IPS DF 6.9 (cell line): ENCODE results near the gene VPS26A.

Experiments used
- DNase-seq: peaks from one replicate; pipeline ENCODE4 v3.0.0-alpha.2; 2013; ENCODE audit warnings: low read depth, low spot score
- H3K27ac ChIP-seq: one replicate; pipeline ENCODE4 v1.5.1; 2013; ENCODE audit warnings: low read length, control low read depth
- H3K27me3 ChIP-seq: 2 replicates; pipeline ENCODE4 v1.6.1; 2013; ENCODE audit warnings: mild to moderate bottlenecking, low read length; ENCODE audit not compliant: control insufficient read depth, insufficient read depth
- H3K36me3 ChIP-seq: 2 replicates; pipeline ENCODE4 v1.6.1; 2013; ENCODE audit warnings: low read length; ENCODE audit not compliant: control insufficient read depth, insufficient read depth
- H3K4me1 ChIP-seq: 2 replicates; pipeline ENCODE4 v1.6.1; 2013; ENCODE audit warnings: low read length; ENCODE audit not compliant: control insufficient read depth, insufficient read depth
- H3K4me3 ChIP-seq: 2 replicates; pipeline ENCODE4 v1.5.1; 2013; ENCODE audit warnings: mild to moderate bottlenecking, low read length
- H3K9me3 ChIP-seq: 2 replicates; pipeline ENCODE4 v1.6.1; 2013; ENCODE audit warnings: low read length, inconsistent platforms; ENCODE audit not compliant: control insufficient read depth, insufficient read depth
- WGBS: extraction: QIAGEN DNeasy Blood & Tissue Kit; methylation state at CpG from one replicate; pipeline ENCODE4 v1.1.7; 2013; ENCODE audit warnings: mixed read lengths, missing lambda C conversion rate; ENCODE audit not compliant: insufficient read length, insufficient coverage; 5-methylcytosine and 5-hydroxymethylcytosine counted together

Gene VPS26A

DNA sequence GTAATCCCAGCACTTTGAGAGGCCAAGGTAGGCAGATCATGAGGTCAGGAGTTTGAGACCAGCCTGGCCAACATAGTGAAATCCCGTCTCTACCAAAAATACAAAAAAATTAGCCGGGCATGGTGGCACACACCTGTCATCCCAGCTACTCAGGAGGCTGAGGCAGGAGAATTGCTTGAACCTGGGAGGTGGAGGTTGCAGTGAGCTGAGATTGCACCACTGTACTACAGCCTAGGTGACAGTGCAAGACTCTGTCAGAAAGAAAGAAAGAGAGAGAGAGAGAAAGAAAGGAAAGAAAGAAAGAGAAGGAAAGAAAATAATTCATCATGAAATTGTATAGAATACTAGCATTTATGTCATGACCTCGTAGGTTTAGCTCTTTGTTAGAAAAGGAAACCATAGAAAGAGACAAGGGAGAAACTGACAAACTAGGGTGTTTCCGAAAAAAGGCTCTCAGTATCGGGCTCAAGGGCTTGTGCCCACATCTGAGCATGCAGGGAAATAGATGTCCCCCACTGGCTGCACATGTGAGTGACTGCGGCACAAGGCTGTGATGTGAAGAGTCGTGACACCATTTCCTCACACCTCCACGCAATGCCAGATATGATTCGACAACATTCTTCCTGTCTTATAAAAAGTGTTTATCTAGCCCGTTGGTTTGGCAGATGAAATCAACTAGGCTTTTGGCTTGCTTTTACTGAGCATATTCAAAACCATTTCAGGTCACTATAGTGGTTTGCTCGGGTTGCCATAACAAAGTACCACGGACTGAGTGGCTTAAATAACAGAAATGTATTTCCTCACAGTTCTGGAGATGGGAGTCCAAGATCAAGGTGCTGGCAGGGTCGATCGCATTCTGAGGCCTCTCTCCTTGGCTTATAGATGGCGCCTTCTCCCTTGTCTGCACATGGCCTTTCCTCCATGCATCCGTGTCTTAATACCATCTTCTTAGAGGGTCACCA, 34.1 kb upstream of the VPS26A start:
- no peaks in the 10 kb centered on the region for H3K36me3 ChIP-seq
- peaks cover 3% of the 10 kb centered on the region; the same call in 1 of the 2 replicates for H3K4me1 ChIP-seq
- no CpG with 5 or more reads among the region's 16 CpGs for WGBS
- no peak overlapping the region for H3K27ac ChIP-seq
- no peak overlapping the region for H3K4me3 ChIP-seq
- no peaks in the 10 kb centered on the region for H3K27me3 ChIP-seq
- no peak for DNase-seq
- H3K9me3 ChIP-seq: no peaks in the 10 kb centered on the region

DNA sequence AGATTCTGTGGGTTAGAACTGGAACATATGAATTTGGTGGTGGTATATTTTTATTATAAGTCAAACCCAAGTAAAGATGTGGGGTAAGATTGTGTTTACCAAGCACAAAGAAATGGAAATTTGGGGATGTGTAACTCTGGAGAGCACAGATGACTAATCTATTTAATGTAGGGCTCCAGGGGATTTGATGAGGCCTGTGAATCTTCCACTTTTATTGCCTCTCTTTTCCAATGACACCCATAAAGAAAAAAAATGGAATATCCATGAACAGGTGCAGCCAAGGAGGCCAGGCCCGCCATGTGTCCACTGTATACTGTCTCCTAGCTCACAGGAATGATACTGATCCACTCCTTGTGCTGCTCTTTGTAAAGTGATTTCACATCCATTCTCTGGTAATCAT, 33.3 kb upstream of the VPS26A start:
- Histone ChIP-seq H3K4me1 (peaks cover 3% of the 10 kb centered on the region; the same call in 1 of the 2 replicates), H3K4me3 (no peak overlapping the region)
- no peak for DNase-seq

DNA sequence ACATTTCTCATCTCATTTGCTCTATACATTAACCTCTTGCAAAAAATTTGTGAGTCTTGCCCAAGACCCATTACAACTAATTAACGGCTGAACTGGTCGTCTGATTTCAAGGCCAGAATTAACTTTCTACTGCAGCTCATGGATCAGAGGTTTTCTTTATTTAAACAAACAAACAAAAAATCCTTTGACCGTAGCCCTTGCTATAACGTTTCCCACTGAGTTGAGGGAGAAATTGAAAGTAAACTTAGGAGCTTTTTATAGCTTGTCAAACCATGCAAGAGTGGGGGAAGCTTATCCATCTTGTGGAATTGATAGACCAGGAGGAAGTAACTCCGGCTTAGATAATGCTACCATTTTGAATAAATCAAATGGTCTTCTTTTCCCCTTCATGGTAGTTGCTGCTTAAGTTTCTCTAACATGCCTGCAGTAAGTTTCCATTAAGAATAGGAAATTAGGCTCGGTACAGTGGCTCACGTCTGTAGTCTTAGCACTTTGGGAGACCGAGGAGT, 32.8 kb upstream of the VPS26A start:
- no CpG with 5 or more reads among the region's 8 CpGs for WGBS
- no peaks in the 10 kb centered on the region for H3K36me3 ChIP-seq
- no peaks in the 10 kb centered on the region for H3K9me3 ChIP-seq
- H3K27me3 ChIP-seq: no peaks in the 10 kb centered on the region
- peaks cover under 1% of the 10 kb centered on the region; the same call in 1 of the 2 replicates for H3K4me1 ChIP-seq
- H3K4me3 ChIP-seq: no peak overlapping the region
- H3K27ac ChIP-seq: no peak overlapping the region
- no peak for DNase-seq

More for the DNA sequence above, 33.3 kb upstream of the VPS26A start:
- Histone ChIP-seq H3K9me3 (no peaks in the 10 kb centered on the region), H3K27me3 (no peaks in the 10 kb centered on the region), H3K27ac (no peak overlapping the region), H3K36me3 (no peaks in the 10 kb centered on the region)
- WGBS: no CpG with 5 or more reads among the region's 1 CpG

DNA sequence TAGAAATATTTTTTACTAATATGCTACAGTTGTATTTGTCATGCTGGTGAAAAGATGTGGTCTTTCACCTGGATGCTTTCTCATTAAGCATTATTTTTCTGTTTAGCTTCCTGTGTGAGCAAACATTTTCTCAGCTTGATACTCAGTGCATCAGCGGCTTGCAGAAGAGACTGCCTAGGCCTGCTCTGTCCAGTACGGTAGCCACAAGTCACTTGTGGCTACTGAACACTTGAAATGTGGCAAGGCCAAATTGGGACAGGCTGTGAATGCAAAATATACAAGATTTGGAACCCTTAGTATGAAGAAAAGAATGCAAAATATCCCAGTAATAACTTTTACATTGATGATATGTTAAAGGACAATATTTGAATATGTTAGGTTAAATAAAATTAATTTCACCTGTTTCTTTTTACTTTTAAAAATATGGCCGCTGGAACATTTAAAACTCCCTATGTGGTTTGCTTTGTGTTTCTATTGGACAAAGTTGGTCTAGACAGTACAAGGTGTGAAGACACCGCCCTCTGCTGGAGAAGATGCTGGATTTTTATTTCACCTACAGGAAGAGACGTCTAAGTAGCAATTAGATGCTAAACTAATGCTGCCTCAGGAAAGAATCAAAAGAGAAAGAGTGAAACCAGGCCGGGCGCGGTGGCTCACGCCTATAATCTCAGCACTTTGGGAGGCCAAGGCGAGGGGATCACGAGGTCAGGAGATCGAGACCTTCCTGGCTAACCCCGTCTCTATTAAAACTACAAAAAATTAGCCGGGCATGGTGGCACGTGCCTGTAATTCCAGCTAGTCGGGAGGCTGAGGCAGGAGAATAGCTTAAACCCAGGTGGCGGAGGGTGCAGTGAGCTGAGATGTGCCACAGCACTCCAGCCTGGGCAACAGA, 30.8 kb upstream of the VPS26A start:
- peak; percentile 64 for DNase-seq
- no peaks in the 10 kb centered on the region for H3K4me1 ChIP-seq
- no CpG with 5 or more reads among the region's 17 CpGs for WGBS
- no peaks in the 10 kb centered on the region for H3K9me3 ChIP-seq
- no peaks in the 10 kb centered on the region for H3K27me3 ChIP-seq
- no peaks in the 10 kb centered on the region for H3K36me3 ChIP-seq
- H3K4me3 ChIP-seq: no peak overlapping the region
- no peak overlapping the region for H3K27ac ChIP-seq

DNA sequence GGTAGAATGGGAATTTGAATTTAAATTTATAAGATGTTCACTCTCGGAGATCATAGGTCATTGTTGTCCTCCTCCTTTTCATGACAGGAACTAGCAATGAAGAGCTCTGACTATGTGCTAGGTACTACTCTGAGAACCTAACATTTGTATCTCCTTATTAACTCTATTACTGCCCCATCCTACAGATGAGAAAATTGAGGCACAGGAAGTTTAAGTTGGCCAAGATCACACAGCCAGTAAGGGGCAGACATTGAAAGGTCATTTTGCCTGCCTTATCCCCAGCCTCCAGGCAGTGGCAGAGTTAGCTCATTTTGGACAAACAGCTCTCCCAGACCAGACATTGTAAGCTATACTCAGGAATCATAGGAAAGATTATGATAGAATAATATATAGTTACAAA, 30.0 kb upstream of the VPS26A start:
- H3K4me3 ChIP-seq: no peak overlapping the region
- no peak for DNase-seq
- no peaks in the 10 kb centered on the region for H3K36me3 ChIP-seq
- H3K9me3 ChIP-seq: no peaks in the 10 kb centered on the region
- no peaks in the 10 kb centered on the region for H3K27me3 ChIP-seq
- no CpG with 5 or more reads among the region's 1 CpG for WGBS
- H3K27ac ChIP-seq: no peak overlapping the region
- H3K4me1 ChIP-seq: no peaks in the 10 kb centered on the region

DNA sequence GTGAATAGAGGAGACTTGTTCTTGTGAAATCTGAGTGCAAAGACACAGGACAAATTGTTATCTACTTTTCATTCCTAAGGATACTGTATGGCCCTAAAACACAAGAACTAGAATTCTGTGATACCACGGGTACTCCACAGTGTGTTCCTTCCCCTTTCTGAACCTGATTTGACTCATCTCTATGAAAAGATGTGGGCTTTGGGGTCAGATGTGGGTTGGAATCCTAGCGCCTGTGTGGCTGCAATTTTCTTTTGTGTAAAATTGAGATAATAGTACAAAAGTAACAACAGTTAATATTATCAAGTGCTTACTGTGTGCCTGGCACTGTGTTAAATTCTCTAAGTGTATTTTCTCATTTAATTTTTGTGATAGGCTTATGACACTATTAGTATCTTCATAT, 27.9 kb upstream of the VPS26A start:
- no peak for DNase-seq
- Histone ChIP-seq H3K4me3 (no peak overlapping the region), H3K27ac (no peak overlapping the region), H3K4me1 (peaks cover 4% of the 10 kb centered on the region; the same call in 1 of the 2 replicates), H3K9me3 (no peaks in the 10 kb centered on the region), H3K27me3 (no peaks in the 10 kb centered on the region), H3K36me3 (no peaks in the 10 kb centered on the region)
- no CpG with 5 or more reads among the region's 2 CpGs for WGBS

DNA sequence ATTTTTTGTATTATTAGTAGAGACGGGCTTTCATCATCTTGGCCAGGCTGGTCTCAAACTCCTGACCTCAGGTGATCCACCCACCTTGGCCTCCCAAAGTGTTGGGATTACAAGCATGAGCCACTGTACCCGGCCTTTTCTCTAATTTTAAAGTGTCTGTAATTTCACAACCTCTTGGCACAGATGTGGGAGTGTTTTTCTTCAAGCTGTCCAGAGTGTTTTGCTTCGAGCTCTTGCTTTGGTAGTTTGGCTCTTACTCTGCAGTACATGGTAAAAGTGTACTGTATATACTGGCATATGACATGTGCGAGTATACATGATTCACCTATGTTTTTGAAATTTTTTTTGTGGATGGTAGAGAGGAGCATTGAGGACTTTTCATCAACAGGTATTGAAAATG, 26.2 kb upstream of the VPS26A start:
- Histone ChIP-seq H3K27ac (no peak overlapping the region), H3K4me3 (no peak overlapping the region), H3K36me3 (no peaks in the 10 kb centered on the region), H3K27me3 (no peaks in the 10 kb centered on the region), H3K4me1 (peaks cover 4% of the 10 kb centered on the region; the same call in 1 of the 2 replicates), H3K9me3 (no peaks in the 10 kb centered on the region)
- no CpG with 5 or more reads among the region's 4 CpGs for WGBS
- no peak for DNase-seq

DNA sequence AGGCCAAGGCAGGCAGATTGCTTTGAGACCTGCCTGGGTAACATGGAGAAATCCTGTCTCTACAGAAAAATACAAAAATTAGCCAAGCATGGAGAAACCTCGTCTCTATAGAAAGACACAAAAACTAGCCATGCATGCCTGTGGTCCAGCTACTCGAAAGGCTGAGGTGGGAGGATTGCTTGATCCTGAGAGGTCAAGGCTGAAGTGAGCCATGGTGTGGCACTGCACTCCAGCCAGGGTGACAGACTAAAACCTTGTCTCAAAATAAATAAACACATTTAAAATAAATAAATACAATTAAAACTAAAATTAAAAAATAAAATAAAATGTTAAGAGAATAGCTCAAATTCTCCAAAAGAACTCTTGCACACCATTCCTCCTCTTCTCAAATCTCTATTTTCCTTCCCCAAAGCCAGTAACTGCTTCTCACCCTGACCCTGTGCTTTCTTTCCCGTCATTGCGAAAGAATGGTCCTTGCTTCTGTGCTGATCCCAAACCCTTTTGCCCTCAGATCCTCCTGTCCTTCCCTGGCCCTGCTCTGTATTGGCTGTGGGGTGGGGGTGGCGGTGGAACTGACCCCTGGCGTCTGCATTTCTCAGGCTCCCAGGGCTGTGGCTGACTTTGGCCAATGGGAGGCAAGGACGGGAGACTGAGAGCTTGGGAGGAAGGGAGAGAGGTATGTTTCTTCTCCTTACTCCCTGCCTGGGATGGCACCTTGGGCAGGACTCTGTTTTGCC, 23.7 kb upstream of the VPS26A start:
- Histone ChIP-seq H3K9me3 (no peaks in the 10 kb centered on the region), H3K27ac (no peak overlapping the region), H3K36me3 (no peaks in the 10 kb centered on the region), H3K4me3 (no peak overlapping the region), H3K27me3 (no peaks in the 10 kb centered on the region), H3K4me1 (peaks cover 4% of the 10 kb centered on the region; the same call in 1 of the 2 replicates)
- DNase-seq: no peak
- no CpG with 5 or more reads among the region's 7 CpGs for WGBS

DNA sequence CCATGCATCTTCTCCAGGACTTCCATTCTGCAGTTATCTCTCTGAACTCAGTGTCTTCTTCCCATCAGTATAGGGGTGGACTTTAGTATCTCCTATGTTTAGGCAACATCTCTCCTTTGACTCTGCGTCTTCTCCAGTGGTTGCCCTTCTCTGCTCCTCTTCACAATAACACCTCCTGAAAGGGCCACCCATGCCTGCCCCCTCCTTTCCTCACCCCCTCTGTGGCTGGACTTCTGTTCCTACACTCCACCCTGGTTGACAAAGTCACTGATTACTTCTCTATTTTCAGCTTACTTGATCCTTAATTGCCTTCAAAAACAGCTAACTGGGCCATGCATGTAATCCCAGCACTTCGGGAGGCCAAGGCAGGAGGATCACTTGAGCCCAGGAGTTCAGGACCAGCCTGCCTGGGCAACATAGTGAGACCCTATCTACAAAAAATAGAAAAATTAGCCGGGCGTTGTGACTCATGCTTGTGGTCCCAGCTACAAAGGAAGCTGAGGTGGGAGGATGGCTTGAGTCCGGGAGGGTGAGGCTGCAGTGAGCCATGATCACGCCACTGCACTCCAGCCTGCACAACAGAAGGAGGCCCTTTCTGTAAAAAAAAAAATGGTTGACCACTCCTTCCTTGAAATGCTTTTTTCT, 22.4 kb upstream of the VPS26A start:
- Histone ChIP-seq H3K4me3 (no peak overlapping the region), H3K27ac (no peak overlapping the region), H3K36me3 (no peaks in the 10 kb centered on the region), H3K9me3 (no peaks in the 10 kb centered on the region), H3K27me3 (no peaks in the 10 kb centered on the region), H3K4me1 (peaks cover 4% of the 10 kb centered on the region; the same call in 1 of the 2 replicates)
- no CpG with 5 or more reads among the region's 6 CpGs for WGBS
- DNase-seq: no peak
